Keratinocyte (primary cell): Measurements from ENCODE around the gene NAMPT.

Experiments used
- EZH2 ChIP-seq: IDR thresholded peaks from one replicate; pipeline ENCODE4 v1.6.1; 2012; ENCODE audit warnings: inconsistent platforms, mild to moderate bottlenecking, low read length, moderate library complexity
- TF ChIP-seq, protein P1 (sequence below), 3 experiments: IDR thresholded peaks in 1 of 3; conservative IDR thresholded peaks in 1 of 3; optimal IDR thresholded peaks in 1 of 3; 2 replicates in 2 of 3; 3 replicates in 1 of 3; pipeline versions ENCODE3 to v1.5.1; 2011; ENCODE audit warnings: low read length in 3 of 3, mild to moderate bottlenecking in 3 of 3, moderate library complexity in 2 of 3, control low read depth in 1 of 3, inconsistent platforms in 1 of 3; ENCODE audit not compliant: insufficient read depth in 2 of 3; ENCODE audit errors: extremely low read depth in 1 of 3

DNA sequence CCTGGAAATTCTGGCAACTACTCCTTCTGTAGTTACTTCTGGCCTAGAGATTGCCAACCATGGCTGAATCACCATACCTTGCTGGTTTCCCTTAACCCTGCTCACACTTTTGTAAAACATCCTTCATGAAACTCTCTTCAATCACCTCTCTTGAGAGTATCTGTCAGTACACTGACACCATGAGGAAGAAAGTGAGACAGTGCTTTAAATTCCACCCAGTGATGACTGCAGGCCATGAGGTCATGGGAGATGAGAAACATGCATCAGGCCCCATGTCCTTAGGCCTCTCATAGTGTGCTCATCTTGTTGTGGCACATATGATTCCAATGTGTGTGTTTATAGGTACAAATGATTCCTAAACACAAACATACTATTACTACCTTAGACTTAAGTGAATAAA, 24.6 kb upstream of the NAMPT start:
- TF ChIP-seq, protein P1, sequence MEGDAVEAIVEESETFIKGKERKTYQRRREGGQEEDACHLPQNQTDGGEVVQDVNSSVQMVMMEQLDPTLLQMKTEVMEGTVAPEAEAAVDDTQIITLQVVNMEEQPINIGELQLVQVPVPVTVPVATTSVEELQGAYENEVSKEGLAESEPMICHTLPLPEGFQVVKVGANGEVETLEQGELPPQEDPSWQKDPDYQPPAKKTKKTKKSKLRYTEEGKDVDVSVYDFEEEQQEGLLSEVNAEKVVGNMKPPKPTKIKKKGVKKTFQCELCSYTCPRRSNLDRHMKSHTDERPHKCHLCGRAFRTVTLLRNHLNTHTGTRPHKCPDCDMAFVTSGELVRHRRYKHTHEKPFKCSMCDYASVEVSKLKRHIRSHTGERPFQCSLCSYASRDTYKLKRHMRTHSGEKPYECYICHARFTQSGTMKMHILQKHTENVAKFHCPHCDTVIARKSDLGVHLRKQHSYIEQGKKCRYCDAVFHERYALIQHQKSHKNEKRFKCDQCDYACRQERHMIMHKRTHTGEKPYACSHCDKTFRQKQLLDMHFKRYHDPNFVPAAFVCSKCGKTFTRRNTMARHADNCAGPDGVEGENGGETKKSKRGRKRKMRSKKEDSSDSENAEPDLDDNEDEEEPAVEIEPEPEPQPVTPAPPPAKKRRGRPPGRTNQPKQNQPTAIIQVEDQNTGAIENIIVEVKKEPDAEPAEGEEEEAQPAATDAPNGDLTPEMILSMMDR (optimal IDR thresholded peaks at IDR 0.05 in 1 of 3, IDR thresholded peaks at IDR 0.05 in 1 of 3, conservative IDR thresholded peaks at IDR 0.05 in 1 of 3; ENCODE audit: extremely low read depth in 1 of 3, insufficient read depth in 2 of 3, low read length in 3 of 3) = no peak
- no peak for TF ChIP-seq EZH2
